ENCODE data around the gene MCF2L. TPM values are rescaled to one million over a fixed set of nuclear protein-coding genes. Genes with fewer than 3 reads are reported as not detected.

MCF2L gene
- total RNA-seq, 1 experiment from 2014 or later, result 22.1 TPM

DNA sequence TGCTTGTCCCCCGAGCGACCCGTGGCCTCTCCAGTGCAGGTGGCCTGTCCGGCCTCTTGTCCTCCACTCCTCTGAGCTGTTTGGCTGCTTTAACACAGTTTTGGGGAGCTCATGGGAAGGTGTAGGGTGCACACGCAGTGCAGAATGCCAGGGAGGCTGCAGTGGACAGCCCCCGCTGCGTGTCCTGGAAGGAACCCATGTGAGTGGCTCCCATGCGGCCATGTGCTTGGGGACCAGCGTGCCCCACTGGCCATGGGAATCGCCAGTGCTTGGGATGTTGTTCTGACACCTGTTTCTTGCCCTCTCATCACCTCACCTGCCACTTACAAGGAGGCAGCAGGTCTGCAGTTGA, 114.0 kb downstream of the MCF2L start:
- H3K4me1 Mint-ChIP-seq (ENCODE audit: low read depth, unreplicated experiment), result no peaks in the 10 kb centered on the region
- H3K4me3 ChIP-seq (ENCODE audit: low read depth, low read length), result no peak overlapping the region
- H3K27ac Mint-ChIP-seq (ENCODE audit: unreplicated experiment), result no peak overlapping the region
- H3K4me3 Mint-ChIP-seq (ENCODE audit: unreplicated experiment), result no peak overlapping the region
- no peaks in the 10 kb centered on the region for H3K9me3 Mint-ChIP-seq (ENCODE audit: unreplicated experiment)
- H3K27me3 ChIP-seq (replicated peaks; ENCODE audit: control insufficient read depth, insufficient read depth, low read length), result no peaks in the 10 kb centered on the region
- DNase-seq, result no peak
- no peaks in the 10 kb centered on the region for H3K36me3 Mint-ChIP-seq (ENCODE audit: insufficient read depth, unreplicated experiment)
- no peaks in the 10 kb centered on the region for H3K27me3 Mint-ChIP-seq (ENCODE audit: insufficient read depth, unreplicated experiment)
- ChIA-PET POLR2A (no interaction called here), CTCF (no interaction called here)
- no peaks in the 10 kb centered on the region for H3K36me3 ChIP-seq (ENCODE audit: control insufficient read depth, insufficient read depth, low read length)
- TF ChIP-seq, protein P1, sequence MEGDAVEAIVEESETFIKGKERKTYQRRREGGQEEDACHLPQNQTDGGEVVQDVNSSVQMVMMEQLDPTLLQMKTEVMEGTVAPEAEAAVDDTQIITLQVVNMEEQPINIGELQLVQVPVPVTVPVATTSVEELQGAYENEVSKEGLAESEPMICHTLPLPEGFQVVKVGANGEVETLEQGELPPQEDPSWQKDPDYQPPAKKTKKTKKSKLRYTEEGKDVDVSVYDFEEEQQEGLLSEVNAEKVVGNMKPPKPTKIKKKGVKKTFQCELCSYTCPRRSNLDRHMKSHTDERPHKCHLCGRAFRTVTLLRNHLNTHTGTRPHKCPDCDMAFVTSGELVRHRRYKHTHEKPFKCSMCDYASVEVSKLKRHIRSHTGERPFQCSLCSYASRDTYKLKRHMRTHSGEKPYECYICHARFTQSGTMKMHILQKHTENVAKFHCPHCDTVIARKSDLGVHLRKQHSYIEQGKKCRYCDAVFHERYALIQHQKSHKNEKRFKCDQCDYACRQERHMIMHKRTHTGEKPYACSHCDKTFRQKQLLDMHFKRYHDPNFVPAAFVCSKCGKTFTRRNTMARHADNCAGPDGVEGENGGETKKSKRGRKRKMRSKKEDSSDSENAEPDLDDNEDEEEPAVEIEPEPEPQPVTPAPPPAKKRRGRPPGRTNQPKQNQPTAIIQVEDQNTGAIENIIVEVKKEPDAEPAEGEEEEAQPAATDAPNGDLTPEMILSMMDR (IDR thresholded peaks at IDR 0.05; ENCODE audit: insufficient read depth in 1 of 2, low read depth in 1 of 2, low read length in 1 of 2, severe bottlenecking in 1 of 2, unreplicated experiment in 1 of 2), result no peak
- H3K4me1 ChIP-seq, result 0 out of 2 replicates have a peak, but pooled peaks cover 8% of the 10 kb centered on the region
- H3K9me3 ChIP-seq, result no peaks in the 10 kb centered on the region
- no TSS peak for BruUV-seq (replicated peaks)
- intact Hi-C loops (cut with micrococcal nuclease; ENCODE audit: unreplicated experiment), result no loop called here

DNA sequence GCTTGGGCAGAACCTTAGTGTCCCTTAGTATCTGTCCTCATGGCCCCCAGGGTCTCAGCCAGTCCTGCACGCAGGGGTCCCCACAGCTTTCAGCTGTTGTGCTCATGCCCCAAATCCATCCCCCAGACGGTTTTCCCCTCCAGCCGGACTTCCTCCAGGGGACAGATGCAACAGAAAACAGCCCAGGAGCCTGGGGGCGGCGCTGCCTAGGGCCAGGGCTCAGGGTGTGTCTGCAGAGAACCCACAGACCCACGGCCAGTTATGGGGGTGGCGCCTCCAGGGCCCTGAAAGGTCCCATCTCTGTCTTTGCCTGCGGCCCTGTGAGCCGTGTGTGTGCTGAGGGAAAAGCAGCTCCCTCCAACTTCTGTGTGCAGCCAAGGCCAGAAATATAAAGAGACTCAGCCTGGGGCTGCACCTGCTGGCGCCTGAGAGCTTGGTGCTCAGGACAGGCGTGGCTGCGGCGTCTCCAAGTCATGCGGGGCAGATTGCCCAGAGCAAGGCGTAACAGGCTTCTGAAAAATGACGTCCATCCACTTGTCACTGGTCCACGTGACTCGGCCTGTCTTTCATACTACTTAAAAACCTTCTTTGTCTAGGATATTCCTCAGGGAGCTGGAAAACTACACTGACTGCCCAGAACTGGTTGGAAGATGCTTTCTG, 114.5 kb downstream of the MCF2L start:
- Histone ChIP-seq H3K4me3 (ENCODE audit: low read depth, low read length) (no peak overlapping the region), H3K9me3 (no peaks in the 10 kb centered on the region), H3K36me3 (ENCODE audit: control insufficient read depth, insufficient read depth, low read length) (no peaks in the 10 kb centered on the region), H3K4me1 (0 out of 2 replicates have a peak, but pooled peaks cover 8% of the 10 kb centered on the region), H3K27me3 (replicated peaks; ENCODE audit: control insufficient read depth, insufficient read depth, low read length) (no peaks in the 10 kb centered on the region)
- TF ChIP-seq, protein P1 (IDR thresholded peaks at IDR 0.05; ENCODE audit: insufficient read depth in 1 of 2, low read depth in 1 of 2, low read length in 1 of 2, severe bottlenecking in 1 of 2, unreplicated experiment in 1 of 2), result no peak
- Mint-ChIP-seq H3K4me3 (ENCODE audit: unreplicated experiment) (no peak overlapping the region), H3K9me3 (ENCODE audit: unreplicated experiment) (no peaks in the 10 kb centered on the region), H3K27ac (ENCODE audit: unreplicated experiment) (no peak overlapping the region), H3K27me3 (ENCODE audit: insufficient read depth, unreplicated experiment) (no peaks in the 10 kb centered on the region), H3K36me3 (ENCODE audit: insufficient read depth, unreplicated experiment) (no peaks in the 10 kb centered on the region), H3K4me1 (ENCODE audit: low read depth, unreplicated experiment) (no peaks in the 10 kb centered on the region)
- intact Hi-C loops (cut with micrococcal nuclease; ENCODE audit: unreplicated experiment), result no loop called here
- POLR2A ChIA-PET, result no interaction called here
- no peak for DNase-seq
- CTCF ChIA-PET, result no interaction called here
- no TSS peak for BruUV-seq (replicated peaks)

DNA sequence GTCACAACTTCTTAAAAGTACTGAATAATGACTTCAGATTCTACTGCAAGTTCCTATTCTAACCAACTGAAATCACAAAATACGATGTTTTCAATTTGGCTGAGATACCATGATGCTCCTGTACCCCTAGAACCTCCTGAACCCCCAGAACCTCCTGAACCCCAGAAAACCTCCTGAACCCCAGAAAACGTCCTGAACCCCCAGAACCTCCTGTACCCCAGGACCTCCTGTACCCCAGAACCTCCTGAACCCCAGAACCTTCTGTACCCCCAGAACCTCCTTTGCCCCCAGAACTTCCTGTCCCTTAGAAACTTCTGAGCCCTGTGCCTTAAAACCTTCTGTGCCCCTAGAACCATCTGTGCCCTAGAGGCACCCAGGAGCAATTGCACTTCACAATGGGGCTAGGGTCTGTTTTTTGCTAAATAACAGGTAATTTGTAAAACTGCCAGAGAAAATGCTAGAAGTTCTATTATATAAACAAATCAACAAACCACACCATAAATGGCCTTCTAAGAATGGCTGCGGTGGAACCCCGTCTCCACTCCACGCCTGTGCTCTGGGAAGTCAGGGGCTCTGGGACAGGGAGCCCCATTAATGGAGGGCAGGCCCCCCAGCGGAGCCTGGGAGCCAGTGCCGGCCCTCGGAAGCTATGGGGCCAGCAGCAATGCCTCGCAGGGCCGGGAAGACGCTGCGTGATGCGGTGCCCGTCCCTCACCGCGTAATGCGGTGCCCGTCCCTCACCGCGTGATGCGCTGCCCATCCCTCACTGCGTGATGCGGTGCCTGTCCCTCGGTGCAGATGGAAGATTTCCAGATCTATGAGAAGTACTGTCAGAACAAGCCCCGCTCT, 115.3 kb downstream of the MCF2L start:
- Histone ChIP-seq H3K9me3 (no peaks in the 10 kb centered on the region), H3K4me3 (ENCODE audit: low read depth, low read length) (no peak overlapping the region), H3K27me3 (replicated peaks; ENCODE audit: control insufficient read depth, insufficient read depth, low read length) (no peaks in the 10 kb centered on the region), H3K4me1 (0 out of 2 replicates have a peak, but pooled peaks cover 8% of the 10 kb centered on the region), H3K36me3 (ENCODE audit: control insufficient read depth, insufficient read depth, low read length) (no peaks in the 10 kb centered on the region)
- H3K9me3 Mint-ChIP-seq (ENCODE audit: unreplicated experiment), result no peaks in the 10 kb centered on the region
- ChIA-PET CTCF (no interaction called here), POLR2A (no interaction called here)
- intact Hi-C loops (cut with micrococcal nuclease; ENCODE audit: unreplicated experiment), result no loop called here
- no peak for DNase-seq
- no peaks in the 10 kb centered on the region for H3K36me3 Mint-ChIP-seq (ENCODE audit: insufficient read depth, unreplicated experiment)
- H3K4me1 Mint-ChIP-seq (ENCODE audit: low read depth, unreplicated experiment), result no peaks in the 10 kb centered on the region
- no peak overlapping the region for H3K27ac Mint-ChIP-seq (ENCODE audit: unreplicated experiment)
- H3K4me3 Mint-ChIP-seq (ENCODE audit: unreplicated experiment), result no peak overlapping the region
- TF ChIP-seq, protein P1 (IDR thresholded peaks at IDR 0.05; ENCODE audit: insufficient read depth in 1 of 2, low read depth in 1 of 2, low read length in 1 of 2, severe bottlenecking in 1 of 2, unreplicated experiment in 1 of 2), result peak; percentile 2 to 28
- BruUV-seq (replicated peaks), result no TSS peak
- H3K27me3 Mint-ChIP-seq (ENCODE audit: insufficient read depth, unreplicated experiment), result no peaks in the 10 kb centered on the region

All from Caco-2 (cell line).